Measurements from ENCODE around the gene DCXR. TPM values are rescaled to one million over a fixed set of nuclear protein-coding genes. Genes with fewer than 3 reads are reported as not detected.

DCXR gene
- total and polyA plus RNA-seq, 2 of the 13 experiments (the other 11 are each of a cell fraction or from before 2014, with no cell fraction given), result 287 to 311 TPM

- TF ChIP-seq NFE2L1 (CRISPR knock-in tag; IDR thresholded peaks at IDR 0.05; ENCODE audit: borderline replicate concordance), result 0 out of 2 replicates have a peak, but pooled peaks have one; percentile 66
- TF ChIP-seq HDAC2 (CRISPR knock-in tag; IDR thresholded peaks at IDR 0.05), result no peak
- TF ChIP-seq, protein P1, sequence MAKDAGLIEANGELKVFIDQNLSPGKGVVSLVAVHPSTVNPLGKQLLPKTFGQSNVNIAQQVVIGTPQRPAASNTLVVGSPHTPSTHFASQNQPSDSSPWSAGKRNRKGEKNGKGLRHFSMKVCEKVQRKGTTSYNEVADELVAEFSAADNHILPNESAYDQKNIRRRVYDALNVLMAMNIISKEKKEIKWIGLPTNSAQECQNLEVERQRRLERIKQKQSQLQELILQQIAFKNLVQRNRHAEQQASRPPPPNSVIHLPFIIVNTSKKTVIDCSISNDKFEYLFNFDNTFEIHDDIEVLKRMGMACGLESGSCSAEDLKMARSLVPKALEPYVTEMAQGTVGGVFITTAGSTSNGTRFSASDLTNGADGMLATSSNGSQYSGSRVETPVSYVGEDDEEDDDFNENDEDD (CRISPR knock-in tag; IDR thresholded peaks at IDR 0.05; ENCODE audit: borderline replicate concordance), result no peak
- TF ChIP-seq, protein P2, sequence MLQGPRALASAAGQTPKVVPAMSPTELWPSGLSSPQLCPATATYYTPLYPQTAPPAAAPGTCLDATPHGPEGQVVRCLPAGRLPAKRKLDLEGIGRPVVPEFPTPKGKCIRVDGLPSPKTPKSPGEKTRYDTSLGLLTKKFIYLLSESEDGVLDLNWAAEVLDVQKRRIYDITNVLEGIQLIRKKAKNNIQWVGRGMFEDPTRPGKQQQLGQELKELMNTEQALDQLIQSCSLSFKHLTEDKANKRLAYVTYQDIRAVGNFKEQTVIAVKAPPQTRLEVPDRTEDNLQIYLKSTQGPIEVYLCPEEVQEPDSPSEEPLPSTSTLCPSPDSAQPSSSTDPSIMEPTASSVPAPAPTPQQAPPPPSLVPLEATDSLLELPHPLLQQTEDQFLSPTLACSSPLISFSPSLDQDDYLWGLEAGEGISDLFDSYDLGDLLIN (CRISPR knock-in tag; IDR thresholded peaks at IDR 0.05; ENCODE audit: borderline replicate concordance), result no peak
- TF ChIP-seq, protein P3, sequence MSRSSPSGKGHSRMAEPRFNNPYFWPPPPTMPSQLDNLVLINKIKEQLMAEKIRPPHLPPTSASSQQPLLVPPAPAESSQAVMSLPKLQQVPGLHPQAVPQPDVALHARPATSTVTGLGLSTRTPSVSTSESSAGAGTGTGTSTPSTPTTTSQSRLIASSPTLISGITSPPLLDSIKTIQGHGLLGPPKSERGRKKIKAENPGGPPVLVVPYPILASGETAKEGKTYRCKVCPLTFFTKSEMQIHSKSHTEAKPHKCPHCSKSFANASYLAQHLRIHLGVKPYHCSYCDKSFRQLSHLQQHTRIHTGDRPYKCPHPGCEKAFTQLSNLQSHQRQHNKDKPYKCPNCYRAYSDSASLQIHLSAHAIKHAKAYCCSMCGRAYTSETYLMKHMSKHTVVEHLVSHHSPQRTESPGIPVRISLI (CRISPR knock-in tag; IDR thresholded peaks at IDR 0.05; ENCODE audit: borderline replicate concordance), result peak; percentile 62; the same call in 1 of the 2 replicates
- TF ChIP-seq SNAPC5 (CRISPR knock-in tag; IDR thresholded peaks at IDR 0.05; ENCODE audit: borderline replicate concordance), result no peak
- TF ChIP-seq MBD4 (IDR thresholded peaks at IDR 0.05; ENCODE audit: borderline replicate concordance, low read length), result no peak
- TF ChIP-seq HCFC1 (IDR thresholded peaks at IDR 0.05; ENCODE audit: low read depth, low read length), result no peak
- no peak for TF ChIP-seq U2AF2 (IDR thresholded peaks at IDR 0.05; ENCODE audit: low read depth, low read length)
- no peak for TF ChIP-seq PPARG (CRISPR knock-in tag; conservative IDR thresholded peaks at IDR 0.05)
- no peak for TF ChIP-seq NKX3-1 (CRISPR knock-in tag; IDR thresholded peaks at IDR 0.05)
- TF ChIP-seq TBX2 (CRISPR knock-in tag; IDR thresholded peaks at IDR 0.05; ENCODE audit: borderline replicate concordance), result no peak
- TF ChIP-seq JDP2 (CRISPR knock-in tag; IDR thresholded peaks at IDR 0.05; ENCODE audit: borderline replicate concordance), result no peak
- TF ChIP-seq ZNF234 (CRISPR knock-in tag; conservative IDR thresholded peaks at IDR 0.05), result no peak
- no peak for TF ChIP-seq XRCC5 (optimal IDR thresholded peaks at IDR 0.05; ENCODE audit: low read length)
- TF ChIP-seq ZNF232 (CRISPR knock-in tag; IDR thresholded peaks at IDR 0.05; ENCODE audit: borderline replicate concordance), result 0 out of 2 replicates have a peak, but pooled peaks have one; percentile 3
- peak; percentile 42; the same call in 1 of the 2 replicates for TF ChIP-seq ZZZ3 (CRISPR knock-in tag; IDR thresholded peaks at IDR 0.05; ENCODE audit: borderline replicate concordance)
- TF ChIP-seq NFE2L2 (IDR thresholded peaks at IDR 0.05; ENCODE audit: low read length), result no peak
- TF ChIP-seq, protein P4, sequence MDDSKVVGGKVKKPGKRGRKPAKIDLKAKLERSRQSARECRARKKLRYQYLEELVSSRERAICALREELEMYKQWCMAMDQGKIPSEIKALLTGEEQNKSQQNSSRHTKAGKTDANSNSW (CRISPR knock-in tag; IDR thresholded peaks at IDR 0.05; ENCODE audit: borderline replicate concordance), result no peak
- TF ChIP-seq NR2F1 (CRISPR knock-in tag; IDR thresholded peaks at IDR 0.05), result no peak; a peak in 1 of 4 replicates
- peak; percentile 39; the same call in 1 of the 2 replicates for TF ChIP-seq PAX8 (CRISPR knock-in tag; IDR thresholded peaks at IDR 0.05; ENCODE audit: borderline replicate concordance)
- TF ChIP-seq CC2D1A (CRISPR knock-in tag; IDR thresholded peaks at IDR 0.05), result 0 out of 2 replicates have a peak, but pooled peaks have one; percentile 88
- peak; percentile 84; the same call in 1 of the 2 replicates for TF ChIP-seq KLF13 (CRISPR knock-in tag; IDR thresholded peaks at IDR 0.05)
- TF ChIP-seq CBX2 (IDR thresholded peaks at IDR 0.05; ENCODE audit: low read depth, low read length), result no peak
- peak; percentile 98; the same call in 1 of the 2 replicates for TF ChIP-seq CBX2 (CRISPR knock-in tag; IDR thresholded peaks at IDR 0.05; ENCODE audit: low read depth)
Measured at GRCh38 chr17:81990836-81991683, 46.4 kb downstream of the DCXR start (continued).
